ENCODE results near the gene PDE3A.
A peak's percentile ranks its signal among the peaks of the same experiment; 100 is the strongest.

The PDE3A gene

DNA sequence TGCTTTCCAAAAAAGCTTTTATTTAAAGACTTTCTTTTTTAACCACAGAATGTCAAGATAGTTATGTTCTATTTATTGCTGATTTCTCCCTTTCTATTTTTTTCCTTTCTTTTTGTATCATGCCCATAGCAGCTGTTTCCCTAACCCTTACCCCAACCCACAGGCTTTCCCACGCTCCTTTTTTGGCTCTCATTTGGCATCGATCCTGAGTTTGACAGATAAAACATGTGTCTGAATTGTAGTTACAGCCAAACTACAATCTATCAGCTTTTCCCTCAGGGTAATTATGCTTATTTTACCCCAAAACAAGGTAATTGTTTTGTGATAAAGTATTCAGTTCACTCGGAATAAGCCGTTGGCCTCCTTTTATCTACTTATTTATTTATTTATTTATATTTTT lies 46.7 kb downstream of the PDE3A start:
- in situ Hi-C loops (cut with HindIII; ENCODE audit: low sequenced_read_pairs) = no loop called here
- peak; percentile 38 for DNase-seq (ENCODE audit: low read depth)
- TF ChIP-seq, protein P1, sequence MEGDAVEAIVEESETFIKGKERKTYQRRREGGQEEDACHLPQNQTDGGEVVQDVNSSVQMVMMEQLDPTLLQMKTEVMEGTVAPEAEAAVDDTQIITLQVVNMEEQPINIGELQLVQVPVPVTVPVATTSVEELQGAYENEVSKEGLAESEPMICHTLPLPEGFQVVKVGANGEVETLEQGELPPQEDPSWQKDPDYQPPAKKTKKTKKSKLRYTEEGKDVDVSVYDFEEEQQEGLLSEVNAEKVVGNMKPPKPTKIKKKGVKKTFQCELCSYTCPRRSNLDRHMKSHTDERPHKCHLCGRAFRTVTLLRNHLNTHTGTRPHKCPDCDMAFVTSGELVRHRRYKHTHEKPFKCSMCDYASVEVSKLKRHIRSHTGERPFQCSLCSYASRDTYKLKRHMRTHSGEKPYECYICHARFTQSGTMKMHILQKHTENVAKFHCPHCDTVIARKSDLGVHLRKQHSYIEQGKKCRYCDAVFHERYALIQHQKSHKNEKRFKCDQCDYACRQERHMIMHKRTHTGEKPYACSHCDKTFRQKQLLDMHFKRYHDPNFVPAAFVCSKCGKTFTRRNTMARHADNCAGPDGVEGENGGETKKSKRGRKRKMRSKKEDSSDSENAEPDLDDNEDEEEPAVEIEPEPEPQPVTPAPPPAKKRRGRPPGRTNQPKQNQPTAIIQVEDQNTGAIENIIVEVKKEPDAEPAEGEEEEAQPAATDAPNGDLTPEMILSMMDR (IDR thresholded peaks at IDR 0.05; ENCODE audit: low read depth, low read length, missing control alignments) = no peak
- no peak overlapping the region for H3K4me3 ChIP-seq (ENCODE audit: low read depth, low read length)

GRCh38 chr12:20415641-20416040 lies 47.3 kb downstream of the PDE3A start:
- TF ChIP-seq, protein P1 (IDR thresholded peaks at IDR 0.05; ENCODE audit: low read depth, low read length, missing control alignments) = no peak
- no peak for DNase-seq (ENCODE audit: low read depth)

GRCh38 chr12:20420557-20420956 lies 52.2 kb downstream of the PDE3A start:
- H3K4me3 ChIP-seq (ENCODE audit: low read depth, low read length) = no peak overlapping the region
- no peak for DNase-seq (ENCODE audit: low read depth)
- in situ Hi-C loops (cut with HindIII; ENCODE audit: low sequenced_read_pairs) = no loop called here
- TF ChIP-seq, protein P1 (IDR thresholded peaks at IDR 0.05; ENCODE audit: low read depth, low read length, missing control alignments) = no peak

More at GRCh38 chr12:20415641-20416040, 47.3 kb downstream of the PDE3A start:
- in situ Hi-C loops (cut with HindIII; ENCODE audit: low sequenced_read_pairs) = no loop called here
- H3K4me3 ChIP-seq (ENCODE audit: low read depth, low read length) = no peak overlapping the region

DNA sequence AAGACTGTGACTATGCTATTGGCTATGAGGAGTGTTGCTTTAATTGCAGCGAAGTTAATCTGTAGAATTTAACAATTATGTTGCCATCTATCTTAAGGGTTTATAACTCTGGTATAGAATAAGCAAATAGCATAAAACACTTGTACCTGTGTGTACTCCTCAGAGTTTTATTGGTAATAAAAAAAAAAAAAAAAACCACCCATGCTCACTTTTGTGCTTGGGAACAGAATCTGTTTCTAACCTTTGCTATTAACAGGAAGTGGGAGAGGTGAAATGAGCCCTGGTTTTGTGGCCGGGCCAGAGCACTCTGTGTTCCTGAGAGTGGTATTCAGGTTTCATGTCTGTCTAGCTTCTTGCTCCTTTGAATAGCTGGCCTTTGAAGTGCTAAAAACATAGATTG lies 53.1 kb downstream of the PDE3A start:
- in situ Hi-C loops (cut with HindIII; ENCODE audit: low sequenced_read_pairs) = no loop called here
- H3K4me3 ChIP-seq (ENCODE audit: low read depth, low read length) = no peak overlapping the region
- TF ChIP-seq, protein P1 (IDR thresholded peaks at IDR 0.05; ENCODE audit: low read depth, low read length, missing control alignments) = no peak
- DNase-seq (ENCODE audit: low read depth) = no peak

- DNase-seq (ENCODE audit: low read depth) = no peak
- H3K4me3 ChIP-seq (ENCODE audit: low read depth, low read length) = no peak overlapping the region
- TF ChIP-seq, protein P1 (IDR thresholded peaks at IDR 0.05; ENCODE audit: low read depth, low read length, missing control alignments) = no peak
- in situ Hi-C loops (cut with HindIII; ENCODE audit: low sequenced_read_pairs) = no loop called here
Observed at GRCh38 chr12:20423557-20423956, 55.2 kb downstream of the PDE3A start.

DNA sequence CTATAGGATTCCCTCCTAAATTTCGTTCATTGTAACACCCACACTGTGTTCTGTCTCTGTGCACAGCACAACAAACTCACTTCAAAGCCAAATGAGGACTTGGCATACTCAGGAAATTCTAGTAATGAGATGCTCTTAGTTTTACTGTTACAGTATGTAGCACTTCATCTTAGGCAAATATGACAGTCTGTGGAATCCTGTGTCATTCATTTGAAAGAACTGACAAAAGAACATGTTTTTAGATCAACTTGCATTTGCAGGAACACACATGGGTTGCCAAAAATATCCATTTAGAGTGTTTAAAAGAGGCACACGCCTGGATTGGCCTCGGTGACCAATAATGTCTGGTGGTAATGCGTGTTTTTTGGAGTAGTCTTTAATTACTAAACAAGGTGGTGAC lies 56.5 kb downstream of the PDE3A start:
- in situ Hi-C loops (cut with HindIII; ENCODE audit: low sequenced_read_pairs) = no loop called here
- TF ChIP-seq, protein P1 (IDR thresholded peaks at IDR 0.05; ENCODE audit: low read depth, low read length, missing control alignments) = no peak
- no peak overlapping the region for H3K4me3 ChIP-seq (ENCODE audit: low read depth, low read length)
- no peak for DNase-seq (ENCODE audit: low read depth)

DNA sequence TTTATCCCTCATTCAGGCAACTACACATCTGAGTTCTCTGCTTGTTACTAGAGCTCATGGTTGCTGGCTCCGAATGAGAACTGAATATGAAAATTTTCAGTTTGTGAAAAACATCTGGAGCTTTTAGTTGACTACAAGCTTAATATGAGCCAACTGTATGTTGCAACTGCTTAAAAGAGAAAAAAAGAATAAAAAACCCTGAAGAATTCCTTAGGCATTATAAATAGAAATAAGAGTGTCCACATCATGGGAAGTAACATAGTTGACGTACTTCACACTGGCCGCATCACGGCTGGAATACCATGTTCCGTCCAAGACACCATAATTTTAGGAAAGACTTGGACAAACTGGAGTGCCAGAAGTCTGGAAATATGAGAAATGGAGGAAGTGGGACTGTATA lies 57.9 kb downstream of the PDE3A start:
- in situ Hi-C loops (cut with HindIII; ENCODE audit: low sequenced_read_pairs) = no loop called here
- TF ChIP-seq, protein P1 (IDR thresholded peaks at IDR 0.05; ENCODE audit: low read depth, low read length, missing control alignments) = no peak
- DNase-seq (ENCODE audit: low read depth) = no peak
- H3K4me3 ChIP-seq (ENCODE audit: low read depth, low read length) = no peak overlapping the region

All from astrocyte of the cerebellum (primary cell).